GM21526 (cell line): ENCODE measurements around the gene AVP.

ENCODE experiments used
- ATAC-seq: cut with Tn5 transposase; IDR thresholded peaks from one replicate; pipeline ENCODE4 v1.9.1; 2021; ENCODE audit warnings: moderate library complexity; ENCODE audit not compliant: unreplicated experiment, low FRiP score

AVP gene

DNA sequence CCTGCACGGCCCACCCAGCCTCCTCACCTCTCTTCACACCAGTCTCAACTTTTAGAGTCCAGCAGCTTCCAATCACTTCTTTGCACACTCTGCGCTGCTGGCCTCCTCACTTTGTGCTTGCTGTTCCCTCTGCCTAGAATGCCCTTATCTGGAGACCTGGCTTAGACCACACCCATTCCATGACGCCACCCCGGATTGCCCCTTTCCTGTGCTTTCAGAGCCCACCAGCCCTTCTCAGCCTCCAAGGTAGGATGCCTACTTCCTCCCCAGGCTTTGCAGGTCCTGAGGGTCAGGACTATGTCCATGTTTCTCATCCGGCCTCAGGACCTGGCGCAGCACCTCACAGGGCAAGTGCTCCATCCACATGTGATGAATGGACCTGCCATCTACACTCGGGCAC, 27.0 kb upstream of the AVP start:
- no peak for ATAC-seq

GRCh38 chr20:3109350-3110302, 25.1 kb upstream of the AVP start:
- no peak for ATAC-seq

DNA sequence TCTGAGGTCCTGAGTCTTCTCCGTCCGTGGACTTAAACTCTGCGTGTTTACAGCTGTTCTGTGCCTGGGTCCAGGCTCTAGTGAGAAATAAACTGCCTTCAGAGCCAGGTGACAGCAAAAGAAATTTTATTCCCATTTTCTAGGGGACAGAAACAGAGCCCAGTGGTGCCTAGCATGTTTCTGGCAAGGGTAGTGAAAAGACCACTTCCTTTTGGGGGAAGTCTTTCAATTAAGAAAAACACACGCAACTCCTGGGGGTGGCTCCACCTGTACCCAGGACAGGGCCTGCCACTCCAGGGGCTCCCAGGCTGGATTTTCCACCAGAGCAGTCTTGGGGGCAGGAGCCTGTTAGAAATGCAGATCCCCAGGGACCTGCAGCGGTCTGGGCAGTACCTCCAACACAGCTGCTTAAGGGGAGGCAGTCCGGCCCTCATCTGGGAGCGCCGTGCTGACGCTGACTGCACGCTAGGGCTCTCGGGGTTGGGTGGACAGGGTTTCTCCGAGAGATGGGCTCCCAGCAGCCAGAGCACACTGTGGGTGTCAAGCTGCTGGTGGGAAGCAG, 23.0 kb upstream of the AVP start:
- ATAC-seq = no peak

GRCh38 chr20:3106658-3107463, 22.3 kb upstream of the AVP start:
- ATAC-seq = no peak

GRCh38 chr20:3106185-3106584, 21.7 kb upstream of the AVP start:
- ATAC-seq = no peak

DNA sequence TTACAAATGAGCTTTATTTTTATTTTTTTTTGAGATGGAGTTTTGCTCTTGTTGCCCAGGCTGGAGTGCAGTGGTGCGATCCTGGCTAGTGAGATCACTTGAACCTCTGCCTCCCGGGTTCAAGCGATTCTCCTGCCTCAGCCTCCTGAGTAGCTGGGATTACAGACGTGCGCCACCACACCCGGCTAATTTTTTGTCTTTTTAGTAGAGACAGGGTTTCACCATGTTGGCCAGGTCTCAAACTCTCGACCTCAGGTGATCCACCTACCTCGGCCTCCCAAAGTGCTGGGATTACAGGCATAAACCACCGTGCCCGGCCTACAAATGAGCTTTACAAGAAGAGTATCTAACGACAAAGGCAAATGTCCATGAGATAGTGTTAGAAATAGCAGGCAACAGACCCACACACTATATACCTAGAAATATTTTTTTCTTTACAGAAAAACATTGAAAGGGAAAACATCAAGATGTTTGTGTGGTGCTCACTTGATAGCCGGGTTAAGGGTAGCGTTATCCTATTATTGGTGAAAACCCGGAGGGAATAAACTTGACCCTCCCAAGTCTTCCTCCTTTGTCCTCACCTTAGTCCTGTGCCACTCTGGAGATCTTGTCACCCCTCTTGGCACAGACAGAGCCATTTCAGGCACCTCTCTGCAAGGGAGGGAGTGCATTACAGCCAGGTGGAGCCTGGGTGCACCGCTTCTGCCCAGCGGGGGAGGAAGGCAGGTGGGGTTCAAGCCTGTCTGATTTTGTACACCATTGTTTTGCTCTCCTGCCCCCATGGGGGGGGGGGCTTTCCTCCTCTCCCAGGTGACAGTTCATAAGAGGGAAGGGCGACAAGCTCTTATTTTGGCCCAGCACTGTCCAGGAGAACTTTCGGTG, 21.0 kb upstream of the AVP start:
- no peak for ATAC-seq

- ATAC-seq = no peak
Observed at GRCh38 chr20:3103369-3104032, 19.0 kb upstream of the AVP start.

DNA sequence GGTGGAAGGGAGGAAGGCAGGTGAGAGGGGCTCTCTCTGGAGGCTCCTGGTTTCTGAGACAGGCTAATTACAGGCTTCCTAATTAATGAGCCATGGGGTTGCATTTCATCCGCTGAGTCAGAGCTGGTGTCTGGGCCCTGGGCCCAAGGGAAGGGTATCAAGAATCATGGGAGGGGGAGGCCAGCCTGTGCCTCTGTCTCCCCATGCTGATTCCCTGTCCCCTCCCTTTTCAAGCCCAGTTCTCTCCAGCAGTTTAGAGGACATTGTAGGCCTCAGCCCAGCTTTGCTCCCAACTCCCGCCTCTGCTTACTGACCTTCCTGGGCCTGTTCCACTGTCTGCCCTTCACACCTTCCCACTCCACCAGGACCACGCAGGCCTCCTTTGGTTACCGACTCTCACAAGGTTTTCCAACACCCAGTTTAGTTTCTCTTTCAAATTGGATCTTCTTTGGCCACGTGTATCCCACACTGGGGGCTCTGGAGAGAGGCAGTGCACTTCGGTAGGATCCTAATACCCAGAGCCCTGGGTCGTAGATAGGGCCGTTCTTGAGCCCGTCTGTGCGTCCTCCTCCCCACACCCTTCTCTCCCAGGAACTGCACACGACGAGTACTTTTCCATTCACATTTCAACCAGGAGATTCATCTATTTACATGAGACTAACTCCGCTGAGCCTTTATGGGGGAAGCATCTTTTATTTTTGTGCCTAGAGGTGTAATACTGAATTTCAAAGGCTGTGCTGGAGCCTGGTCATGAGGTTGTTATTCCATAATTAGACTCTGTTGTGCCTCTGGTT, 18.2 kb upstream of the AVP start:
- ATAC-seq = no peak

GRCh38 chr20:3101737-3102574, 17.4 kb upstream of the AVP start:
- ATAC-seq = no peak

DNA sequence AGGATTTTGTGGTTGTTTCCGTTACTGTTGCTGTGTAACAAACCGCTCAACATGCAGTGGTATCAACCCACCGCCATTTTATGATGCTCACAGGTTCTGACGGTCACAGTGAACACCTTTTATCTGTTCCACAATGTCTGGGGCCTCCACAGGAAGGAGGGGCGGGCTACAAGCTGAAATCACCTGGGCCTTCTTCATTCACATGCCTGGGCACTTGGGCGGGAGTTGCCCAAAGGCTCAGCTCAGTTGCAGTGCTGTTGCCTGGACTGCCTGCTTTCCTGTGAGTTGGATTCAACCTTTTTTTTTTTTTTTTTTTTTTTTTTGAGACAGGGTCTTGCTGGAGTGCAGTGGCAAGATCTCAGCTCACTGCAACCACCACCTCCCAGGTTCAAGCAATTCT, 16.7 kb upstream of the AVP start:
- ATAC-seq = no peak

GRCh38 chr20:3100480-3100879, 16.0 kb upstream of the AVP start:
- no peak for ATAC-seq

- no peak for ATAC-seq
Observed at GRCh38 chr20:3094848-3095629, 10.5 kb upstream of the AVP start.

DNA sequence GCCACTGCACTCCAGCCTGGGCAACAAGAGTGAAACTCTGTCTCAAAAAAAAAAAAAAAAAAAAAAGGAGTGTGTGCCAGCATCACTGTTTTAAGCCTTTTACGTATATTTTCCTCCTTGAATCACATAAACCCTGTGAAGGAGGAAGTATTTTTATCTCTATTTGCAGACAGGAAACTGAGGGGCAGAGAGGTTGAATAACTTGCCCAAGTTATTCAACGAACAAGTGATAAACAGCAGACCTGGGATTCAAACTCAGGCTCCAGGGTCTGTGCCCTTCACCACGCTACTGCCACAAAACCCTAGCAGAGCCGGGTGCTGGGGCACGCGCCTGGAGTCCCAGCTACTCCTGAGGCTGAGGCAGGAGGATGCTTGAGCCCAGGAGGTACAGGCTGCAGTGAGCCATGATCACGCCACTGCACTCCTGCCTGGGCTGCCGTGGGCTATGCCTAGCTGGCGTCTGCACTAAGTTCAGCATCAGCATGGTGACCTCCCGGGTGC, 9.4 kb upstream of the AVP start:
- no peak for ATAC-seq

DNA sequence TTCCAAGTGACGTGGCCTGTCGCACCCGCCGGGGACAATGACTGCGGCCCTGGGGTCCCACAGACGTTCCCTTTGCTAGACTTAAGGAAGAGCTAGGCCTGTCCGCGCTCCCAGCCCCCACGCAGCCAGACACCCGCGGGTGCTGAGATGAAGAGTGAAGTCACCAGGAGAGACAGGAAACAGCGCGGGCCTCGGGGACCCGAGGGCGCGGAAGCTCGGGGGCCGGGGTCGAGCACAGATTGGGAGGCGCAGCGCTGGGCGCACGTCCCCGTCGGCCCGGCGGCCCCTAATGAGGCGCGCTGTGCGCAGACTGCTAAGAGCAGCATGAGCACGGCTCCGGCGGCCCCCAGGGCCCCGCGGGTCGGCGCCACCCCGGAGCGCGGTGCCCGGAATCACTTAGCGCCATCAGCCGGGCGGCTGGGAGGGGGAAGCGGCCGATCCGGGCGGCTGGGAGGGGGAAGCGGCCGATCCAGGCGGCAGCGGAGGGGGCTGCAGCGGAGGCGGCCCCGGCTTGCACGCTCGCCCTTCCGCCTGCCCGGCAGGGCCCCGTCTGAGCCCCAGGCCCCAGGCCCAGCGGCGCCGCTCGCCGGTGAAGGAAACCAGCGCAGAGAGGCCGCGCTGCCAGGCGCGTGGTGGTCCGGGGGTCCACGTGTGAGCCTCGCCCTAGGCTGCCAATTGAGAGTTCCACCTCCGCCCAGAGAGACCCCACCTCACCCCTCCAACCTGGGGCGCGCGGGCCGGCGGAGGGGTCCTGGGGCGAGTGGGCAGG, 8.3 kb upstream of the AVP start:
- no peak for ATAC-seq

GRCh38 chr20:3090565-3090964, 6.0 kb upstream of the AVP start:
- ATAC-seq = no peak

DNA sequence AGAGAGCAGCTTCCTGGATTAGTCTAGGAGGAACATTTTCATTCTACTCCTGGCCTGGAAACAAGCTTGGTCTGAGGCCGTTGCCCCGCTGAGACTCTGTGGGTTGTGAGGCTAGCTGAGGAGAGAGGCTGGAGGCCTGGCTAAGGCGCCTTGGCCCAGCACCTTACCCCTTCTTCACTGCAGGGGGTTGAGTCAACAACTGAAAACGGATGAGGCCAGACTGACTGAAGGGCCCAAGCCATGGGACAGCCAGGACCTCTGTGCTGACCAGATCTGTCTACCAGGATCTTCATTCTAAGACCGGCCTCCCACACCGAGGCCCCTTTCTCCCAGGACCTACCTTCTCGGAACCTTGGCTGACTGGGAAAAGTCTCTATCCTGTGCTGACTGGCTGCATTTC, 3.5 kb upstream of the AVP start:
- ATAC-seq = no peak
